Vagina (tissue), 2 donors: Measurements from ENCODE around the gene MYOZ3. TPM values are rescaled to one million over a fixed set of nuclear protein-coding genes. Genes with fewer than 3 reads are reported as not detected.

ENCODE experiments used
- DNase-seq, 2 donors: peaks; one replicate each; pipeline ENCODE4 v3.0.0-alpha.2; 2017; ENCODE audit errors: extremely low spot score in 2 of 2
- H3K27ac ChIP-seq: fragments of 200-600 bp; sonication (generic); one replicate; pipeline ENCODE4 v1.5.1; 2019
- H3K27me3 ChIP-seq: fragments of 200-600 bp; sonication (generic); one replicate; pipeline ENCODE4 v1.5.1; 2019
- H3K36me3 ChIP-seq, 2 donors: fragments of 200-600 bp; sonication (generic); one replicate each; pipeline ENCODE4 v1.5.1; 2017 to 2019
- H3K4me1 ChIP-seq: fragments of 200-600 bp; sonication (generic); one replicate; pipeline ENCODE4 v1.5.1; 2019
- H3K4me3 ChIP-seq, 2 donors: fragments of 200-600 bp; sonication (generic); 1 replicate in 1 of 2; 2 replicates in 1 of 2; pipeline ENCODE4 v1.5.1; 2016 to 2019
- H3K9me3 ChIP-seq: fragments of 200-600 bp; sonication (generic); one replicate; pipeline ENCODE4 v1.5.1; 2019
- CTCF ChIP-seq, 3 experiments: fragments of 450-650 bp in 2 of 3; fragments of 200-600 bp in 1 of 3; sonication (generic) in 1 of 3; IDR thresholded peaks; one replicate each; pipeline ENCODE4 v1.5.1; 2017 to 2019; ENCODE audit warnings: antibody characterized with exemption in 3 of 3, mild to moderate bottlenecking in 2 of 3, moderate library complexity in 2 of 3
- POLR2A ChIP-seq, 2 donors: fragments of 450-650 bp; IDR thresholded peaks; one replicate each; pipeline ENCODE4 v1.6.1; 2017; ENCODE audit warnings: antibody characterized with exemption in 2 of 2, mild to moderate bottlenecking in 2 of 2, moderate library complexity in 2 of 2
- POLR2AphosphoS5 ChIP-seq, 2 donors: sonication (generic); formaldehyde crosslinking; IDR thresholded peaks; one replicate each; pipeline ENCODE4 v1.9.0; 2017; ENCODE audit warnings: antibody characterized with exemption in 2 of 2, mild to moderate bottlenecking in 2 of 2, low read depth in 1 of 2; ENCODE audit not compliant: insufficient read depth in 1 of 2
- intact Hi-C: fragments of 100-400 bp; cut with DNase I; formaldehyde crosslinking; loops from one replicate; pipeline ENCODE4 v1.15.1; 2023
- total RNA-seq: library from RNA; depleted of rRNA; stranded (reverse); fragments of >200 nt; gene quantifications from one replicate; pipeline ENCODE4 v1.2.3, GENCODE V29; 2016

MYOZ3 gene
- total RNA-seq, result not detected

GRCh38 chr5:150661086-150661485, at the start of gene MYOZ3:
Gene MYOZ3 (plus strand): TSS chr5:150661251. CDS start chr5:150662942, 1,691 bp downstream.
- H3K27ac ChIP-seq, result no peak within 1 kb of the TSS
- no peak for TF ChIP-seq POLR2A (IDR thresholded peaks at IDR 0.05)
- TF ChIP-seq CTCF (IDR thresholded peaks at IDR 0.05), result no peak
- no peak for TF ChIP-seq POLR2AphosphoS5 (IDR thresholded peaks at IDR 0.05; ENCODE audit: insufficient read depth in 1 of 2, low read depth in 1 of 2)
- H3K9me3 ChIP-seq, result no peaks in the 10 kb centered on the region
- intact Hi-C loops, result no loop called here
- H3K36me3 ChIP-seq, result no peaks in the 10 kb centered on the region
- peaks cover 16% of the 10 kb centered on the region for H3K4me1 ChIP-seq
- H3K4me3 ChIP-seq, result no peak within 1 kb of the TSS
- DNase-seq, result peak in 1 of 2 donors; percentile 56
- H3K27me3 ChIP-seq, result no peaks in the 10 kb centered on the region

DNA sequence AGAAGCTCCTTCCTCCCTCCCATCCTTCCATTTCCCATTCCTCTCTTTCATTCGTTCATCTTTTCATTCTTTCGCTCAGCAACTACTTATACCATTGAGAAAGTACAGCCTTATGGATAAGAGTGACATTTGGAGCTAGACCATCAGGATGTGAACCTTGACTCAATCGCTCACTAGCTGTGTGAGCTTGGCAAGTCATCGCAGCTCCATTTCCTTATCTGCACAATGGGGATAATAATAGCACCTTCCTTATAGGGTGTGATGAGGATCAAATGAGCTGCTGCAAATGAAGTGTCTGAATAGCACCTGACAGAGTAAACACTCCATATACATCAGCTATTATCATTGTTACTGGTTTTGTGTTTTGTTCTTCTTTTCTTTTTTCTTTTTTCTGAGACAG, 48.6 kb upstream of the MYOZ3 start:
- intact Hi-C loops, result no loop called here
- DNase-seq, result no peak
- Histone ChIP-seq H3K9me3 (no peaks in the 10 kb centered on the region), H3K27ac (no peak overlapping the region), H3K4me1 (peaks cover 48% of the 10 kb centered on the region), H3K36me3 (no peaks in the 10 kb centered on the region), H3K27me3 (no peaks in the 10 kb centered on the region), H3K4me3 (no peak overlapping the region)
- TF ChIP-seq POLR2AphosphoS5 (IDR thresholded peaks at IDR 0.05; ENCODE audit: insufficient read depth in 1 of 2, low read depth in 1 of 2) (peak in 1 of 2 donors; percentile 68), CTCF (IDR thresholded peaks at IDR 0.05) (no peak)

- H3K4me1 ChIP-seq, result peaks cover 48% of the 10 kb centered on the region
- no peaks in the 10 kb centered on the region for H3K9me3 ChIP-seq
- no peaks in the 10 kb centered on the region for H3K36me3 ChIP-seq
- H3K4me3 ChIP-seq, result no peak overlapping the region
- TF ChIP-seq CTCF (IDR thresholded peaks at IDR 0.05), result no peak
- TF ChIP-seq POLR2A (IDR thresholded peaks at IDR 0.05), result no peak
- no peak for TF ChIP-seq POLR2AphosphoS5 (IDR thresholded peaks at IDR 0.05; ENCODE audit: insufficient read depth in 1 of 2, low read depth in 1 of 2)
- H3K27me3 ChIP-seq, result no peaks in the 10 kb centered on the region
- DNase-seq, result no peak
- H3K27ac ChIP-seq, result peak overlapping the region; percentile 55
- intact Hi-C loops, result no loop called here
Measured at GRCh38 chr5:150612905-150613670, 48.0 kb upstream of the MYOZ3 start.

- peaks cover 48% of the 10 kb centered on the region for H3K4me1 ChIP-seq
- TF ChIP-seq POLR2AphosphoS5 (IDR thresholded peaks at IDR 0.05; ENCODE audit: insufficient read depth in 1 of 2, low read depth in 1 of 2), result no peak
- TF ChIP-seq POLR2A (IDR thresholded peaks at IDR 0.05), result no peak
- TF ChIP-seq CTCF (IDR thresholded peaks at IDR 0.05), result no peak
- no peak overlapping the region for H3K27ac ChIP-seq
- intact Hi-C loops, result no loop called here
- H3K9me3 ChIP-seq, result no peaks in the 10 kb centered on the region
- H3K36me3 ChIP-seq, result no peaks in the 10 kb centered on the region
- H3K27me3 ChIP-seq, result no peaks in the 10 kb centered on the region
- no peak overlapping the region for H3K4me3 ChIP-seq
- DNase-seq, result no peak
Measured at GRCh38 chr5:150613991-150614660, 46.9 kb upstream of the MYOZ3 start.

GRCh38 chr5:150614661-150615060, 46.4 kb upstream of the MYOZ3 start:
- H3K36me3 ChIP-seq, result no peaks in the 10 kb centered on the region
- no peak overlapping the region for H3K4me3 ChIP-seq
- TF ChIP-seq POLR2A (IDR thresholded peaks at IDR 0.05) (no peak), POLR2AphosphoS5 (IDR thresholded peaks at IDR 0.05; ENCODE audit: insufficient read depth in 1 of 2, low read depth in 1 of 2) (no peak), CTCF (IDR thresholded peaks at IDR 0.05) (no peak)
- no peak overlapping the region for H3K27ac ChIP-seq
- intact Hi-C loops, result no loop called here
- H3K9me3 ChIP-seq, result no peaks in the 10 kb centered on the region
- no peak for DNase-seq
- peaks cover 48% of the 10 kb centered on the region for H3K4me1 ChIP-seq
- H3K27me3 ChIP-seq, result no peaks in the 10 kb centered on the region
